HG03135 (cell line): ENCODE data around the gene CXCR3.
"Not testable (repeated sequence)": the region's sequence is repeated elsewhere in the genome, so short reads cannot be mapped to it uniquely, and the experiment has no call there.

Experiments used
- ATAC-seq: cut with Tn5 transposase; IDR thresholded peaks from one replicate; pipeline ENCODE4 v1.9.1; 2021; ENCODE audit warnings: mild to moderate bottlenecking, moderate library complexity; ENCODE audit not compliant: unreplicated experiment

Gene CXCR3

GRCh38 chrX:71612256-71612655, 6.1 kb downstream of the CXCR3 start:
- no peak for ATAC-seq

DNA sequence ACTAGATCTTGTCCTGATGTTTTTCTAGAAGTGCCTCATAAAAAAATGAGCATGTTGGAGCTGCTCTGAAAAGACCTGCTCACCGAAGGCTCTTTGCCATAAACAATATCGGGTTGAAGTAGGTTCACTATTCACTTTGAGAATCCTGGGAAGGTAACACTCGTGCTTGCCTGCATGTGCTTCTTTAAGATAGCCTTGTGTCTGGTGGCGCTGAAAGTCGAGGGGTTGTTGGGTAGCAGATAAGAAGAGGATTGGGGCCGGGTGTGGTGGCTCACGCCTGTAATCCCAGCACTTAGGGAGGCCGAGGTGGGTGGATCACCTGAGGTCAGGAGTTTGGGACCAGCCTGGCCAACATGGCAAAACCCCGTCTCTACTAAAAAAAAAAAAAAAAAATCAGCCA, 6.6 kb downstream of the CXCR3 start:
- not testable (repeated sequence) for ATAC-seq

DNA sequence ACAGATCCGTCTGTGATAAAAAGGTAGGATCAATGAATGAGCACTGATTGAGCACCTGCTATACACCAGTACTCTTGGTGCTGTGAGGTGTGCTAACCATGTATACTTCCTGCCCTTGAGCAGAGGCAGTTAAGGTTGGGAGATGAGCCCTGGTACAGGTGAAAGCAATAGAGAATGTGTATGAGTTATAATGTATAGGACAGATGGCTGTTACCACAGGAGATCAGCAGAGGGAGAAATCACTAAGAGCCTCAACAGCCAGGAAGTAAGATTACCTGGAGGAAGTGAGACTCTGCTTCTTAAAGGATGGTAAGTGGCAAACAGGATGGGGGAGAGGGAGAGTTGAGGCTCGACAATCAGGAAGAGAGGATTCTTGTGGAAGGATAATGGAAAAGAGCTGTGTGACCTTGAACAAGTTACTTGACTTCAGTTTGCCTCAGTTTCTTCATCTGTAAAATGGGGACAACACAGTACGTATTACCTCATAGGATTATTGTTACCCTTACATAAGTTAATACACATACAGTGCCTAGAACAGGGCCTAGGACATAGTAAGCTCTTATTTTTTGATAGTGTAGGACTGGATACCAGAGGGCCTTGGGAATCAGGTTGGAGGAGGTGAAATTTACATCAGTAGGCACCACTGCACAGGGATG, 9.1 kb downstream of the CXCR3 start:
- ATAC-seq = no peak

DNA sequence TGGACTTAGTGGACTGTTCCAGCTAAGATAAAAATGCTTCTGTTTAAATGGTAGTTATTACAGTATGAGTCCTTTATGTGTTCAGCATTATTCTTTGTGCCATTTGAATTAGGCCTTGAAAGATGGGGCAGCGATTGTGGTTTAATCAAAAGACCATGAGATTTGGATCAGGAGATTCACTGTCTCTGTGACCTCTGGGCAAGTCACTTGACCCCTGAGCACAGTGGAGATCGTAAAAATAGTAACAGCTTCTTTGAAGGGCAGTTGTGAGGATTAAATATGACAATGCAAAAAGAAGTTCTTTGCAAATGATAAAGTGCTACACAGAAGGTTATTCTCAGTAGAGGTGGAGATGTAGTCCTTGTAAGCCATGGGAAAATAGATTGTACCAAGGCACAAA, 10.8 kb downstream of the CXCR3 start:
- no peak for ATAC-seq

GRCh38 chrX:71606536-71607216, 11.6 kb downstream of the CXCR3 start:
- no peak for ATAC-seq

DNA sequence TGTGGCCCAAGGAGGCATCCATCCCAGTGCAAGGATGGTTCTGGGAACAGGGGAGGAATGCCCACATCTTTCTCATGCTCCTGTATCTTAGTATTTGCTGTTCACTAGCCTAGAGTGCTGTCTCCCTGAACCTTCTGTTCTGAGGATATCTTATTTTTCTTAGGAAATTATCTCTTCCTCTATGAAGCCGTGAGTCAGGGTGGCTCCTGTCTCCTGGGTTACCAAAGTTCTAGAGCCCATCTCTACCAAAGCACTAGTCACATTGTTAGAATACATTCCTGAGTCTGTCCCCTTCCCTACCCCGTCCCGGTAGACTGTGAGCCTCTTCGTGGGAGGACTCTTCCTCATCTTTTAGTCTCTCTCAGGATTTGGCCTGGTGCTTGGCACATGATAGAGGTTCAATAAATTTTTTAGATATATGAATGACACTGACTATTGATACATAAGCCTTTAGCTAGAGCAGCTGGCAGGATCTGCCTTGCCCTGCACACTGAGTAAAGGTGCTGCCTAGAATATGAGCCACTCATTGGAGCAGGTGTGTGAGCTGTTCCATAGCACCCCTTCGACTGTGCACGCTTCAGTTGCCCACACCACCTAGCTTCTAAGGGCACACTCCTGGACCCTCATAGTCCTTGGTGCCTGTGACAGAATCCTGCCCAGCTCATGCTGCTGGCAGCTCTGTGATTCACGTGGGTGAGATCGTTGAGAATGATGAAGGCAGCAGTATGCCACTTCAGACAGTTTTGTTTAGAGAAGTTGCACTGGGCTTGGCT, 13.3 kb downstream of the CXCR3 start:
- ATAC-seq = no peak

GRCh38 chrX:71604141-71604540, 14.2 kb downstream of the CXCR3 start:
- no peak for ATAC-seq

GRCh38 chrX:71603618-71604017, 14.7 kb downstream of the CXCR3 start:
- ATAC-seq = no peak

GRCh38 chrX:71599965-71600364, 18.3 kb downstream of the CXCR3 start:
- ATAC-seq = no peak

DNA sequence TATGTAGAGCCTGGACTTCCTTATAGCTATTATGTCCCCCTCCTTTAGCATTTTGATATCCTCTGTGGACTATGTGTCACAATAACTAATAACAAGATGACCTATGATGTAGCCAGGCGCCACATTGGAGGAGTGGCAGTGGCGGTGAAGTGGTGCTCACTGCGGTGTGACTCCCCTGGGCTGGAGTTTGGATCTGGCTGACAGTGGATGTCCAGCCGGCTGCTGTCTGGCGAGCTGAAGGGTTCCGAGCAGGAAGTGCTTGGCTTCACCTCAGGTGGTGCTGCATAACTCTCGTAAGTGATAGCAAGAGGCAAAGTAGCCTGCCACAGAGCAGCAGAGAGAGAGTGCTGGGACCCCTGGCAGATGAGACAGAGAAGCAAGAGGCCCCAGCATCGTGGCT, 25.1 kb downstream of the CXCR3 start:
- not testable (repeated sequence) for ATAC-seq

GRCh38 chrX:71586929-71587328, 31.4 kb downstream of the CXCR3 start:
- ATAC-seq = no peak

- ATAC-seq = no peak
These were observed 37.1 kb downstream of the CXCR3 start for GRCh38 chrX:71581210-71581609.

DNA sequence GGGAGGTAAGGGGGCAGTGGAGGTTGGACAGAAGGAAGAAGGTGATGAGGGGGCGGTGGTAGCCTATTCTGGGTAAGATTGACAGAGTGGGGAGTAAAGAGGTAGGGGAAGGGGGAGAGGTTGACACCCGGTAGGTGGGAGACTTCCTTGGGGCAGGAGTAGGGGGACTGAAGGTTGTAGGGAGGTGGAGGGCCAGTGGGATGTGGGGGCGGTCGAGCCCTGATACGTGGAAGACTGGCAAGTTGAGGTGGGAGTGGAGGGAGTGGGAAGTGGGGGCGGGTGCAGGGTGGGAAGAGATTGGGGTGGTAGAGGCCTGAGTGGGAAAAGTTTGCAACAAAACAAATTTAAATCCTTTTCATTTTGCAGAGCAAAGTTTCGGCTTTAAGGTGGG, 38.3 kb downstream of the CXCR3 start:
- no peak for ATAC-seq

DNA sequence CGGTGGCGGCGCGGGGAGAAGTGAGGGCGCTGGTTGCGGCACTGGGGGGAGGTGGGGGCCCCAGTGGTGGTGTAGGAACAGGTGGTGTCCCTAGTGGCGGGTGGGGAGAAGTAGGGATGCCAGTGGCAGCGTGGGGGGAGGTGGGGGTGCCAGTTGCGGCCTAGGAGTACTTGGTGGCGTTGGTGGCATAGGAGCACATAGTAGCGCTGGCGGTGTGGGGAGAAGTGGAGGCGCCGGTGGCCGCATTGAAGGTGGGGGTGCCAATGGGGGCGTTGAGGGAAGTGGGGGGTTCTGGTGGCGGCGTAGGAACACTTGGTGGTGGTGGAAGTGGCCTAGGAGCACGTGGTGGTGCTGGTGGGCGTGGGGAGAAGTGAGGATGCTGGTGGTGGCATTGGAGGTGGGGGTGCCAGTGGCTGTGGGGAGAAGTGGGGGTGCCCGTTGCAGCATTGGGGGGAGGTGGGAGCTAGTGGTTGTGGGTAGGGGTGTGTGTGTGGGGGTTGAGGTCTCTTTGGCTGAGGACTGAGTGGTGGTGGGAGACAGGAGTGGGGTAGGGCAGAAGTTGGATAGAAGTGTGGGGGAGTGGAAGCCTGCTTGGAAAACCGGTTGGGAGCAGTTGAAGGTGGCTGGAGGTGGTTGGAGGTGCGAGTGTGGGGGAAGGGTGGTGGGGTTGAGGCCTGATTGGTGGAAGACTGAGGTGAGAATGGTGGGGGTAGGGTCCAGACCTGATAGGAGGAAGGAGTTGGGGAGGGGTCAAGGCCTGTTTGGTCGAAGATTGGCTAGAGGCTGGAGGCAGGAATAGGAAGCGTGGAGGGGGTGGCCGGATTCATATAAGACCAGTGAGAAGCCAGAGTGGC, 38.9 kb downstream of the CXCR3 start:
- ATAC-seq = no peak

GRCh38 chrX:71578253-71579135, 39.8 kb downstream of the CXCR3 start, which contains the start of gene GCNA:
GCNA (plus strand) TSS chrX:71578437; CDS start chrX:71580822, 2,385 bp downstream.
- no peak for ATAC-seq

- ATAC-seq = no peak
These were observed 40.6 kb downstream of the CXCR3 start for GRCh38 chrX:71577682-71578081.

- no peak for ATAC-seq
These were observed 44.7 kb downstream of the CXCR3 start for GRCh38 chrX:71573590-71573989.

GRCh38 chrX:71571390-71571789, 46.9 kb downstream of the CXCR3 start:
- not testable (repeated sequence) for ATAC-seq
